HG02623 (cell line): ENCODE results near the gene MAN1C1.

Experiments used
- ATAC-seq: cut with Tn5 transposase; IDR thresholded peaks from one replicate; pipeline ENCODE4 v1.9.1; 2021; ENCODE audit warnings: moderate library complexity; ENCODE audit not compliant: unreplicated experiment

The MAN1C1 gene

DNA sequence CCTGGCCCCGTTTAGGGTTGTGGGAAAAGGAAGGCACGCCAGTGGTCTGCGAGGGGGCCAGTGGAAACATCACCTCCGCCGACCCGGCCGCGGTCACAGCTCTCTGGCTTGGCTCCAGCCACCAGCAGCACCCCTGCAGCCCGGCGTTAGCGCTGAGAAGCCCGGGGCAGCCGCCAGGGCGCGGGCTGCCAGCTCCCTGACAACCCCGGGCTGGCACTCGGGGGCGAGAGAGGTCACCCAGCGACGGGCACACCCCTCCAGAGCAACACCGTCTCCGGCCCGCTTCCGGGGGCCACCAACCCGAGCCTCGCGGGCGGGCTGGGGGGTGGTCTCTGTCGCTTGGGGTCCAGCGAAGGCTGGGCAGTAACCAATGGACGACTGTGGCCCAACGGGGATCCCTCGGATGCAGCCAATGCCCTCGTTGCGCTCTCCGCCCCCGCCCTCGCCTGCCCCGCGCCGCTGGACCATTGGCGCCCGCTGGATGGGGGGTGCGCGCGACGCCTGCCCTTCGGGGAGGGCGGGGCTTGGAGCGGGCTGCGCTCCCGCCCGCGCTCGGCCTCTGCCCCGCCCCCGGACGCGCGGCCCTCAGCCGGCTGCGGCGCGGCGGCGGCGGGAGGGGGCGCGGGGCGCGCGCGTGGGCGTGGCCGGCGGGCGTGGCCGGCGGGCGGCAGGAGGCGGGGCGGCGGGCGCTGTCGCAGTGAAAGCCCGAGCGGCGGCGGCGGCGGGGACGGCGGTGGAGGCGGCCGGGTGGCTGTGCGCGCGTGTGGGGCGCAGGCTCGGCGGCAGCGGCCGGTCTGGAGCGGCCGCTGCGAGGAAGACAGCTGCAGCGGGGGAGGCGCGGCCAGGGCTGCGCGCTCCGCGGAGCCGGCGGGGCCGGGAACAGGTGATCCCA lies at the start of gene MAN1C1:
Gene MAN1C1 (plus strand): TSS at position 697 of the 892 bp plus-strand sequence. CDS start 1,007 bp downstream, outside the sequence.
- ATAC-seq = peak; percentile 53

DNA sequence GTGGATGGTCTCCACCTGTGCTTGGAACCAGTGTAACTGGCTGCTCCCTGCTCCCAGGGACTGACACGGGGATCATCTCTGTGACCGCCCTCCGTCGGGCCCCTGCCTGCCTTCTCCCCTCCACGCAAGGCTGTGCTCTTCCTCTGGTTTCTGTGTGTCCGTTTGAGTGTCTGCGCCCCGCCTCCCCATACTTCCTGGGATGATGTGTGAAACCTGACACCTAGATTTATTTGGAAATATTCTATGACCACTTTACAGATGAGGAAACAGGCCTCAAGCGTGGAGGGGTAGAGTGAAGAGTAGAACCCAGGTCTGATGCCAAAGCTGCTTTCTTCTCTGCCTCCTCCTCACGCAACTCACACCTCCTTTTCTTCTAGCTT lies 48.9 kb upstream of the MAN1C1 start:
- no peak for ATAC-seq

DNA sequence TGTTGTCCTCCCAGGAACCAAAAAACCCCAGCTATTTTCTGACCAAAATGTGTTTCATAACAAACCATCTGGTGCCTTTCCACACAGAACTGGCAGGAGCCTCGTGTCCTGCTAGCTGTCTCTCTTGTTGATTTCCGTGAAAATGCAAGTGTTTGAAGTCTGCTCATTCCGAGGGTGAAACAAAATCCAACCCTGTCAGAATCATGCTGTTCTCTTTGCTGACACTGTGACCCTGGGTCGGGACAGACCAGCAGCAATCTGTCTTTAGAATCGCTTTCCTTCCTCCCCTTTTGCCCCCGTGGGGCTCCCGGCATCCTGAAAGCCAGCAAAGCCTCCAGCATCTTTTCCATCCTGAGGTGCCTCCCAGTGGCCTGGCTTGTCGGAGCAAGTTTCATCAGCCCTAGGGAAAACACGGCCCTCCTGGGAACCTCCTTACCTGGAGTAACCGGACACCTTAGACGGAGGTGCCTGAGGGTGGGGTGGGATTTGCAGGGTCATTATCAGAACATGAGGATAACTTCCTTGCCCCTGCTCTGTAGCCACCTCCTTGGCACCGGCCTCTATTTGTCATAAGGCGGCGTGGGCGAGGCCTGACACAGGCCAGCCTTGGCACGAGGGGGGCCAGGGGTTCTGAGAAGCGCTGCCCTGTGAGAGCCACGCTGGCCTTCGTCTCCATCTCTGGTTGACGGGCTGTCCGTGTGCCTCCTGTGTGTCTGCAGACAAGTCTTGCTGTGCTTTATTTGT lies 48.3 kb upstream of the MAN1C1 start:
- ATAC-seq = no peak

DNA sequence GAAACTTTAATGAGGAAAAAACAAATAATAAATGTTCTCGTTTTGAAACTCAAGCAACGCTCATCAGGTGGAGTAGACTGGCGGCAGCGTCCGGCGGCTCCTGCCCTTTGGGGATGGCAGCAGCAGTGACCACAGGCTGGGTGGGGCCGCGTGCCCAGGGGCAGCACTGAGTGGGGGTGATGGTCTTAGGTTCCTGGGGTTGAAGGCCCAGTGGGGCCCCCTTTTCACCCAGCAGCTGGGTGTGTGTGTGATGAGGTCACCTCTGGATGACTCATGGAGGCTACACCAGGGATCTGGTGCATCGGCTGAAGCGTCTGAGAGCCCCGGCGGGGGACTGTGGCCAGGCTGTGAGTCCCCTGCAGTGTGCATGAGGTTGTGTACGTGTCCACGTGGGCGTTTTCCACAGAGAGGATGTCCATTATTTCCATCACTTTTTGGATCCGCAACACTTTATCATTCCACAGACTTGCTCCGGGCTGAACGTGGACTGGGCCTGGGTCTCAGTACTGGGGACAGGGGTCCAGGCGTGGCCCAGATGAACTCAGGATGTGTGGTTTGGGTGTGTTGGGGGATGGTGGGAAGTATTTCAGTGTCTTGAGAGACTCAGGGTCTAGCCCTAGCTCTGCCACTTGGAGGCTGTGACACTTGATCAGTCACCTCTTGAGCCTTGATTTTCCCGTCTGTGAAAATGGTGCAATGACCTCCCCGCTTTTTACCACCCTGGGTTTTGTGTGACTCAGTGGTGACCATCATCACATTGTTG lies 47.6 kb upstream of the MAN1C1 start:
- no peak for ATAC-seq

DNA sequence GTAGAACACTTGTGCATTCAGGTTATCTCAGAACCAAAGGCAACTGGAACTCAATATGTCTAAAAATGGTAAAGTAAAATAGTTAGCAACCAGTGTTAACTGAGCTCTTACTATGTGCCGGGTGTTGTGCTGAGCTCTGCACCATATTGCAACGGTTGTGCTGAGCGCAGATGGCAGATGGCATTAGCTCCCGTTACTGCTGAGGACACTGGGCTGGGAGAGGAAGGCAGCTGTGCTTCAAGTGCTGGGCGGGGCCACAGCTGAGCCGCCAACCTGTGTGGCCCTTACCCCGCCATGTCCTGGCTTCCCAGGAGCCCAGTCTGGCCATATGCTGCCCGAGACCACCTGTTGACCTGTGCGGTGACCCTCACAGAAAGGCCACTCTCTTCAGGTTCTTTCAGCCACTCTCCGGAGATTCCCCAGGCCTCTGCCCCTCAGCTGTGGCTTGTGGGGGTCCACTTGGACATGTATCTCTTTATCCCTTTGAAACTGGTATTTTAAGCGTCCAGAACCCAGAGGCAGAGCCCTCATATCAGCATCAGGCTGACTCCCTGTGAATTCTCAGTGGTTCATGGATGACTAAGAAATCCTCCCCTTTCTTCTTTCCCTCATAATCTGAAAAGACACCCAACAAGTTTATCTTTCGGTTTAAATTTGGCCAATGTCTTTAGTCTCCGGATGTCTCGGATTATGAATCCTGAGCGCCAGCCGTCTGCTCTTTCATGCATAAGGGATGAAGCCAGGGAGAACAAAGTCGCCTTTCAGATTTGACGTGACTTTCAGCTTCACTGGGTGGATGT lies 46.8 kb upstream of the MAN1C1 start:
- ATAC-seq = no peak

DNA sequence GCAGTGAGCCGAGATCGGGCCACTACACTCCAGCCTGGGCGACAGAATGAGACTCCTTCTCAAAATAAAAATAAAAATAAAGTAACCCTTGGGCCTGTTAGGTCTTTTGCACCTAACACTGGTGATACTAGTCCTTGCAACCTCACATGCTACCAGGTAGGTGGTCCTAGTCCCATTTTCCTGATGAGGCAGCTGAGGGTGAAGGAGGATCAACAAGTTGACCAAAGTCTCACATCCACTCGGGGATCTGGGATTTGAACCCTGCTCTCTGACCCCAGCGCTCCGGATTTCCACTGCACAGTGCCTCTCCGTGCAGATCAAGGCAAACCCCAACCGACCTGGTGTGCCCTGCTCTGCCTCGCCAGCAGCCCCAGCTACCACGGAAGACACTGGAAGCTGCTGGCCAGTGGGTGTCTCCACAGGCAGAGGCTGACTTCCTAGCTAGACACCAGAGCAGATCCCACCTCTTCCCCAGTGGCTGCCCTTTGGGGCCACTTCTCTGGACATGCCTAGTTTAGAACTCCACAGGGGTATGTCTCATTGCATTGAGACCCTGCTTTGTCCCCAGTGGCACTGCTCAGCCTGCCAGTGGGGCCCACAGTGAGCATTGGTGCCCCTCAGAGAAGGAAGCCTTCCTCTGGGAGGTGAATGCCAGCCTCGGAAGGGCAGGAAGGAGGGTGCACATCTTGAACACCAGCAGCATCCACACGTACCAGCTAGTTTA lies 45.6 kb upstream of the MAN1C1 start:
- ATAC-seq = no peak

DNA sequence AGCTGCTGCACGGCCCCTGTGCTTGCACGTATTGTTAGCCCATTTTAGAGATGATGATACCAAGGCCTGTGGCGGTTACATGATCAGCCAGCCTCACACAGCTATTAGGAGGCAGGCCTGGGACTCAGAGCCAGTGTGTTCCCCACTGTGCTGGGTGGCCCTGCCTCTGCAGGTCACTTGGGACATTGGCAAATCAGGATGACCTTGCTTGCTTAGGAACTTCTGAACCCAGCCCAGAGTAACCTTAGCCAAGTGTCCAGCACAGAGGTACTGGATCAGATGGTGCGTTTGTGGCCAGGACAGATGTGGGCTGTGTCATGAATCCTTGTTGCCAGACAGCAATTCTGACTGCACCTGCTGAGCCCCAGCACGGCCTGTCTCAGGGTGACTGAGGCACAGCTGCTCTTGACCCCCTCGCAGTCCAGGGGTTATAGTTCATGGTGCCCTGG lies 45.0 kb upstream of the MAN1C1 start:
- ATAC-seq = no peak

DNA sequence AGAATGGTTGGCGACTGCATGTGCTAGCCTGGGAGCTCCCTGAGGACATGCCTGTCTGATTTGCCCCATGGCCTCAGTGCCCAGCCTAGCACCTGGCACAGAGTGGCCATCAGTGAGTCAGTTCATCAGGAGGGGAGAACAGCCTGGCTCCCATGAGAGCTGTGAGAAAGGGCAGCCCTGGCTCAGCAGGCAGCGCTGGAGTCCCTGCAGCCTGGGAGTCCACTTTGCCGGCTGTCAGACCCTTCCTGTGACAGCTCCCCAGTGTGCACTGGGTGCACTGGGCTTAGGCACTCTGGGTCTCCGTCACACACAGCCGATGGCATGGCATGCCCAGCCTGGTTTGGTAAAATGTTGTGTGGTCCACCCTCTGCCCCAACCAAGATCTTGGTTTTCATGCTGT lies 44.5 kb upstream of the MAN1C1 start:
- ATAC-seq = no peak

DNA sequence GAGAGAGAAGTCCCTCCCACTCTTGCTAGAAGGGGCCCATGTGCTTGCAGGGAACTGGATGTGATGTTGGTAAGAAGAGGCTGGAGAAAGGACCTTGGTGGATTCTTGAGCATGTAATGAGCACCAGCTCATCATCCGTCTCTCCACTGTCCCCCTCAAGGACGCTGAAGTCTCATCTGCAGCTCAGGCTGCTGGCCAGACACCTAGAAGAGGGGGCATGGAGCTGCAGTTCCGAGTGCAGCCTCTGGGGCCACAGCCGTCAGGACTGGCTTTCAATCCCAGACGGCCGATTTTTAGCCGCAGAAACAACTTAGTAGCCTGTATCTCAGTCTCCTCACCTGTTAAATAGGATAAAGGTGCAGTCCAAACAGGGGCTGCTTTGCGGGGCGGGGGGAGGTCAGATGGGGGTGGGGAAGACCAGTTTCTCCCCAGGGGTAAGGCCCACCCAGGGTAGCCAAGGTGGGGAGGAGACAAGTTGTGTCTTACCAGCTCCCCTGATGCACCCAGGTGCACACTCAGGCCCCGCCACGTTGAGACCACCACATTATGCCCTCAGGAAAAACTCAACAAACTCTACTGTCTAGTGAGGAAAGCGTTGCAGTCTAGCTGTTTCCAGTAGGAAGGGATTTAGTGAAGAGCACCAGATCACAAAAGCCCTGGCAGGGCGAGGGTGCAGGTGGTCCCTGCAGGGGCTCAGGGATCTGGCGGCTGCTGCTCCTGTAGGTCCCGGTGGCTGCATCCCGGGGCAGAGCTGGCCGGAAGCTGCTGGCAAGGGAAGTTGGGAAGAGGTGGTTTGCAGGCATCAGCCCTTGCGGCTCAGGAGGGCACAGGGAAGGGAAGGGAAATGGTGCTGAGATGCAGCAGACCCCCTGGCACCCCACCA lies 43.6 kb upstream of the MAN1C1 start:
- ATAC-seq = no peak

DNA sequence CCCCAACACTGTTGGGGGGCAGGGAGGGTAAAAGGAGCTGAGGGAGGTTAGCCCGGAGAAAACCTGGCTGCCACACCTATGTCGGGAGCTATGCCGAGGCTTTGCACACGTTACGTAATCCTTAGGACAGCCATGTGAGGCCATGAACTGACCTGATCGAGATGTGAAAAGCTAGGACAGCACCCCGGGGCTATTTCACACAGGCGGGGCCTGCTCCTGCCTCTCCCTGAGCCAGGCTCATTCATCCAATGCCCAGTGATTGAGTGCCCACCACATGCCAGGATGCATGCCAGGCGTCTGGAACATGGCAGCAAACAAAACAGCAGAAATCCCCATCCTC lies 43.0 kb upstream of the MAN1C1 start:
- no peak for ATAC-seq

DNA sequence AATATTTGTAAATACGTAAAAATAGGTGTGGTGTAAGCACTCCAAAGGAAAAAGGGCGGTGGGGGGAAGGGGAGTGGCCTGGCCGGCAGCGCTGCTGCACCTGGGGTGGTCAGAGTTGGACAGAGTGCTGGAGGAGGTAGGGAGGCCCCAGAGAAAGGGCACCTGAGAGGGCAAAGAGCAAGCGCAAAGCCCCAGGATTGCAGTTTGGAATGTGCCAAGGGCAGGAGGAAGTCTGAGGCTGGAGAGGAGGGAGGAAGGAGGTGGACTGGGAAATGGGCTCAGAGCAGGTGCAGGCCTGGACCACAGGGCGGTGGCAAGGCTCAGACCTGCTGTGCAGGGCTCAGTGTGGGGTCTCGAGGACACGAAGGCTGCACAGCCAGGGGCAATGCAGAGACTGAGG lies 42.6 kb upstream of the MAN1C1 start:
- no peak for ATAC-seq

DNA sequence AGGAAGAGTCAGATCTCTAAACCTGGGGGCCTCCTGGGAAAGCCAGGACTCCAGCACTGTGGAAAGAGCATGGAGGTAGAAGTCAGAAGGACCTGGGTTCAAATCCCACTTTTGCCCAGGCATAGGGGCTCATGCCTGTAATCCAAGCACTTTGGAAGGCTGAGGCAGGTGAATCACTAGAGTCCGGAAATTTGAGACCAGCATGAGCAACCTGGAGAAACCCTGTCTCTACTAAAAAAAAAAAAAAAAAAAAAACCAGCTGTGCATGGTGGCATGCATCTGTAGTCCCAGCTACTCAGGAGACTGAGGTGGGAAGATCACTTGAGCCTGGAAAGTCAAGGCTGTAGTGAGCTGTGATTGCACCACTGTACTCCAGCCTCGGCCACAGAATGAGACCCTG lies 41.4 kb upstream of the MAN1C1 start:
- ATAC-seq = no peak

DNA sequence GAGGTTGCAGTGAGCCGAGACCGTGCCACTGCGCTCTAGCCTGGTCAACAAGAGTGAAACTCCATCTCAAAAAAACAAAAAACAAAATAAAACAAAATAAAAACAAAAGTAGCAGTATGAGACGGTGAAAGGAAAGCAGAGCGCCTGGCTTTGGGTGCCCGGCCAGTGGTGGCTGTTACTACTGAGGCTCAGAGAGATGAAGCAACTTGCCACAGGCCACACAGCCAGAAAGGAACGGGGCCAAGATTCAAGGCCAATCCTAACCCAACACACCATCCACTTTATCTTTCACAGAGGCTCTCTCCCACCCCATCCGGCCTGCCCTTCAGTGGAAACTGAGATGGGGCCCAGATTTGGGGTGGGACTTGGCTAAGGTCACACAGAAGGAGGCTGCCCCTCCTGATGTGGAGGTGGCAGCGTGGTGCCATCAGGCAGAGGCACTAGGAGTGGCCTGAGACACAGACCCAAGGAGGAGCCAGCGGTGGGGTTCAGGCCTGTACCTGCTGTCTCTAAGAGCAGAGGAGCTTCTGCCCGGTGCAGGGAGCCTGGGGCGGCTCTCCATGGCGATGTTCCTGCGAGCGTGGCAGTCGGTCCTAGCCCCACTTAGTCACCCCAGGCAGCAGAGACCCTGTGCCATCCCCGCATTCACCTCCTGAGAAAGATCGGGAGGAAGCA lies 40.0 kb upstream of the MAN1C1 start:
- no peak for ATAC-seq

DNA sequence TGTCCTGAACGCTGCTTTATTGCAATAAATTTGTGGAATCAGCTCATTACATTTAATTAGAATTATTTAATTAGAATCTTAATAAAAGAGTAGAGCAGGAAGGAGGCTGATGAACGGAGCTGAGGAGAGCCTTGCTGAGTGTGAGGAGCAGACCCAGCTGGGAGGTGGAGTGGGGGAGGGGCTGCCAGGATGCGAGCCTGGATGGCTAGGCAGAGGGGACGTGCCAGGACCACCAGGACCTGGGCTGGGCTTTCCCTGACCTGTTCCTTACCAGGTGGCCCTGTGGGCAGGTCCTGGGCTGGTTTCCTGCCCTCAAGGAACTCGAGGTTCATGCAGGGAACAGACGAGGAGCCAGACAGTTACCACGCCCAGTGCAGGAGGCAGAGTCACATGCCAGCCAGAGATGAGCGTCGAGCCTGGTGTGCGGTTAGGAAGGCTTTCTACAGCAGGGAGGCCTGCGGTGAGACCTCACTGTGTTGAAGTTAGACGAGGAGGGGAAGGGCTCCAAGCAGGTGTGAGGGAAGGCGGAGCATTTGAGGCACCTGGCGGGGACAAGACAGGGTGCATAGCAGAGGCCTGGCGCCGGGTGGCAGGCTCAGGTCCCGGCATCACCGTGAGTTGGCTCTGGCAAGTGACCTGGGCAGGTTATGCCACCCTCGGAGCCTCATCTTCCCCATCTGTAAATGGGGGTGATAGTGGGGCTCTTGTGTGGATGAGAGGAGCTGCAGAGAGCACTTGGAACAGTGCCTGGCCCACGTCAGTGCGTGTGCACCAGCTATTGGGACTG lies 39.3 kb upstream of the MAN1C1 start:
- ATAC-seq = no peak

DNA sequence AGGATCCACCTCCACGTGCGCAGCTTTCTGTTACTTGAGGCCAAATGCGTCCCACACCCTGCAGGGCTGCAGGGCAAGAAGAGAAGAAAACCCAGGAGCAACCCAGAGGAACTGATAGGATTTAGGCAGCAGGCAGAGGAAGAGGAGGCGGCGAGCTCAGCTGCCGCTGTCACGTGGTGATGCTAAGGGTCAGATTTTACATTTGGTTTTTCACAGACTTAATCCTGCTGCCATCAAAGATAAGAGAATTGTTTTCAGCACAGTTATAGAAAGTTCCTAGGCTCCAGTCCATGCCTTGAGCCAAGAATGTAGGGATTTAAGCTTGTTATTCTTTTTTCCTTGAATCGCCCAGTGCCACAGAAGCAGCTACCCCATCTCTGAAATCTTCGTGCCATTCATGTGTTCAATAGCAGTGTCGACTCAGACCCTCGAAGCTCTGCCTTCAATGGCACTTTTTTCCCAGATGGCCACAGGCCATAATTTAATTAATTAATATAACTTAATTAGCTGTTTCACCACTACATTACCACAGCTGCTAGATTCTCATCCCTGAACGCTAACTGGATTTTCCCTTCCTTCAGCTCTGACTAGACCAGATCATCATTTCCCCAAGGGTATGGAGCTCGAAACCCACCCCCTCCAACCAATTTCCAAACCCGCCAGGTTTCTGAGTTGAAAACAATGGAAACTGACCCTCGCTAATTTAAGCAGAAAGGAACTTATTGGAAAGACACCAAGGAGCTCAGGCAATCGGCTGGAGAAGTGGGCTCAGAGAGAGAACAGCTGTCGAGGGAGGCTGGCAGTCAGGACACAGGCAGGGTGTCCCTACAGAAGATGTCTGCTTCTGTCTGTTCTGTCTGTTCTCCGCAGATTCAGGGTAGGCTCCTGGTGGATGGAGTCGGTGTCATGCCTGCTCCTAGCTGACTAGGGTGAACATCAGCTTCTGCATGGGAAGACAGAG lies 37.0 kb upstream of the MAN1C1 start:
- no peak for ATAC-seq

DNA sequence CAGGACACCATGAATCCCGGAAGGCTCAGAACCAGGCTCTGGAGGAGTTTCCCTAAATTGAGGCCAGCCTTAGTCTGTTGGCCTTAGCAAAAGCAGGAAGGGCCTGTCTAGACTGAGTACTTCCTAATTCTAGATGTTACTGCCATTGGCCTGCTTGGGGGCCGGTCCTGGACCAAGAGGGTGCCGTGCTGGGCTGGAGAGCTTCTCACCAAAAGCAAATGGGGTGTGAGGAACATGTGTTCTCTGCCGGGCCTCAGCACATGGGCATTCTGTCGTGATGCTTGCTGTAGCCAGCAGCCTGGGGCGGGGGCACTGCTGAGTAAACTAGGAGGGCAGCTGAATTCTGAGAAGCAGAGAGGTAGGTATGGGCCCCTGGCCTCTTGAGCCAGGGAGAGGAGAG lies 35.7 kb upstream of the MAN1C1 start:
- ATAC-seq = no peak

DNA sequence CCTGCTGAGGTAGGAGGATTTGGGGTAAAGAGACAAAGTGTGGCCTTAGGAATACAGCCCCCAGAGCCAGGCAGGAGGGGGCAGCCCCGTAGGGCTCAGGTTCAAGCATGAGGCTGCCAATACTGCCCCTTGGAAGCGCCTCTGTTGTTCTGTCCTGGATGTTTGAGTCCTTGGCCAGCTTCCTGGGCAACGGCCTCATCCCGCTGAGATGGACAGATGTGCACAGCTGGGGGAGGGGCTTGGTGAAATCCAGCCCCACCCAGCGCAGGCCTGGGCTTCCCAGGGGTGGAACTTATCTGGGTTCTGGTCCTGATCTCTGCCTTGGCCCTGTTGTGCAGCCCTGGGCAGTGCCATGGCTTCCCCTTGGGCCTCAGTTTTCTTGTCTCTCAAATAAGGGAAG lies 34.8 kb upstream of the MAN1C1 start:
- ATAC-seq = no peak
